Measurements from ENCODE around the gene GFI1. TPM values are rescaled to one million over a fixed set of nuclear protein-coding genes. Genes with fewer than 3 reads are reported as not detected.

The GFI1 gene
- total and polyA plus RNA-seq, 2 of the 13 experiments (the other 11 are each of a cell fraction or from before 2014, with no cell fraction given): 10.3 to 10.5 TPM

- TF ChIP-seq ZFP36L1 (CRISPR knock-in tag; IDR thresholded peaks at IDR 0.05): 0 out of 2 replicates have a peak, but pooled peaks have one; percentile 14
- no peak for TF ChIP-seq ZNF740 (CRISPR knock-in tag; IDR thresholded peaks at IDR 0.05)
- TF ChIP-seq CSRNP2 (CRISPR knock-in tag; conservative IDR thresholded peaks at IDR 0.05; ENCODE audit: low read depth): no peak
- no peak for TF ChIP-seq CREB3 (CRISPR knock-in tag; IDR thresholded peaks at IDR 0.05)
- TF ChIP-seq DPF2 (CRISPR knock-in tag; IDR thresholded peaks at IDR 0.05; ENCODE audit: borderline replicate concordance, low read depth): peak; percentile 55; the same call in 1 of the 2 replicates
- no peak for TF ChIP-seq MBNL3 (CRISPR knock-in tag; conservative IDR thresholded peaks at IDR 0.05)
- TF ChIP-seq ELF1 (CRISPR knock-in tag; IDR thresholded peaks at IDR 0.05): no peak
- TF ChIP-seq PATZ1 (CRISPR knock-in tag; IDR thresholded peaks at IDR 0.05): peak; percentile 89
- no peak for TF ChIP-seq MXD1 (CRISPR knock-in tag; IDR thresholded peaks at IDR 0.05)
- no peak for TF ChIP-seq LCORL (IDR thresholded peaks at IDR 0.05)
- TF ChIP-seq LCORL (CRISPR knock-in tag; IDR thresholded peaks at IDR 0.05): peak; percentile 39; the same call in 1 of the 2 replicates
- no peak for TF ChIP-seq CAMTA2 (CRISPR knock-in tag; IDR thresholded peaks at IDR 0.05; ENCODE audit: borderline replicate concordance)
- TF ChIP-seq ZNF687 (CRISPR knock-in tag; IDR thresholded peaks at IDR 0.05): no peak; the same call in 1 of the 2 replicates
- TF ChIP-seq KLF16 (CRISPR knock-in tag; IDR thresholded peaks at IDR 0.05): 0 out of 4 replicates have a peak, but pooled peaks of 1 of the 2 experiments have one; percentile 16
- no peak for TF ChIP-seq PHF20 (CRISPR knock-in tag; IDR thresholded peaks at IDR 0.05)
- no peak for TF ChIP-seq ZBTB33 (CRISPR knock-in tag; IDR thresholded peaks at IDR 0.05)
- TF ChIP-seq ZNF558 (CRISPR knock-in tag; IDR thresholded peaks at IDR 0.05; ENCODE audit: borderline replicate concordance): no peak
Measured at GRCh38 chr1:92505015-92505692, 18.4 kb upstream of the GFI1 start (continued).

All from HepG2 (cell line).